HUDEP-2 (cell line): ENCODE measurements around the gene NFATC2.

ENCODE experiments used
- DNase-seq, 76 experiments: peaks; one replicate each; lab custom pipeline; 2025; ENCODE audit not compliant: unreplicated experiment in 76 of 76; lab: John Stamatoyannopoulos, UW

Gene NFATC2

DNA sequence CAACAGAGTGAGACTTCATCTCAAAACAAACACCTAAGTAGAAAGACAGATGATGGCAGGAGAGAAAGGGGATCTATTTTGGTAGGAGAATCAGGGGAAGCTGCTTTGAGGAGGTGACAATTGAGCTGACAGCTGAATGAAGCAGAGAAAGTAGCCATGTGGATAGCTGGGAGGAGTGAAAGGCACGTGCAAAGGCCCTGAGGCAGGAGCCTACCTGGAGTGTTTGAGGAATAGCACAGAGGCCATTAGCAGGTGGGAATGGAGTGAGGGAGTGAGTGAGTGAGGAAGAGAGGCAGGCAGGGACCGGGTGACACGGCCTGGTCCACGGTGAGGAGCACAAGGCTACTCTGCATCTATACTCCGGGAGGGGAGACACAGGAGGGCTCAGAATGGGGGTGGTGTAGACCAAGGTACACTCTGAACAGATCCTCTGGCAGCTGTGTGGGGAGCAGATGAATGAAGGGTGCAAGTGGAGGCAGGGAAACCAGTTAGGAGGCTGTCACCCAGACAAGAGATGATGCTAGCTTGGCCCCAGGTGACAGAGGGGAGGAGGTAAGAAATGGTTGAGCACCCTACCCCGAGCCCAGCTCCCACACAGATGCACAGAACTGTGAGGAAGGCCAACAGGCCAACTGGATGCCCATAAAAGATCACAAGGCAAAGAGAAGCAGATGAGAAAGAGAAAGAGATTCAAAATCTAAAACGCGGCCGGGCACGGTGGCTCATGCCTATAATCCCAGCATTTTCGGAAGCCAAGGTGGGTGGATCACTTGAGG lies 43.6 kb downstream of the NFATC2 start:
- DNase-seq = no peak

DNA sequence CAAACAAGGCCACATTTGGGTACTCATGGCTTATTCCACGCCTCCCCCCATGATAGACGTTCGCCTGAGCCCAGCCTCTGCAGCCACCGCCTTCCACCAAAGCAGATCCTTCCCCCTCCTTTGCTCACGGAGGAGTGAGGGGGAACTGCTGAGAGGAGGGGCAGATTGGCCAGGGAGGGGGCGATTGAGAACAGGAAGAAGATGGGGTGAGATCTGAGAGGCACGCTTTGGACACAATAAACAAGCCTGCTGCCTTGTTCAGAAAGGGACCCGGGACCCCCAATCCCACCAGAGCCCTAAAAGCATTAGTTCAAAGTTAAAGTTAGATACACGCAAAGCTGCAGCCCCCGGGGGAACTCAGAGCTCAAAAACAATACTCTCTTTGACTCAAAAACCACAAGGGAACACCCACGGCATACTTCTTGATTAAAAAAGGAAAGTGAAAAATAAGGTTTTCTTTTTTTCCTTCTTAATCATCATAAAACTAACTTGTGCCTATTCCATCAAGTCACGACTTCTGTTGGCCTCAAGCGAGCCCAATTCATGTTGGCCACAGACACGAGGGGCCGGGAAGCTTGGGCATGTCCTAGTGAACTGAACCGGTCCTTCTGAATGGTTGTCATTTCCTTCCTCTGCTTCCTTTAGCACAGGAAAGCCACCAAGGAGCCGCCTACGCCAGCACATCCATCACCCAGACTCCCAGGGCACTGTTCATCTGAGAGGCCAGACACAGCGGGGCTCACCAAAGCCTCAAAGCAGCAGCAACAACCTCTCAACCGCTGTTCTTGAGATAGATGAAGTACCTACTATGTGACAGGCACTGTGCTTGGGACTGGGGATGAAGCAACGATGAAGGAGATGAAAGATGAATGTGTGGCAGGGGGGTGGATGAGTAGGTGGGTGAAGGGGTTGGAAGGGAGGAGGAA lies 44.7 kb downstream of the NFATC2 start:
- no peak for DNase-seq

GRCh38 chr20:51496964-51497363 lies 45.6 kb downstream of the NFATC2 start:
- DNase-seq = no peak

DNA sequence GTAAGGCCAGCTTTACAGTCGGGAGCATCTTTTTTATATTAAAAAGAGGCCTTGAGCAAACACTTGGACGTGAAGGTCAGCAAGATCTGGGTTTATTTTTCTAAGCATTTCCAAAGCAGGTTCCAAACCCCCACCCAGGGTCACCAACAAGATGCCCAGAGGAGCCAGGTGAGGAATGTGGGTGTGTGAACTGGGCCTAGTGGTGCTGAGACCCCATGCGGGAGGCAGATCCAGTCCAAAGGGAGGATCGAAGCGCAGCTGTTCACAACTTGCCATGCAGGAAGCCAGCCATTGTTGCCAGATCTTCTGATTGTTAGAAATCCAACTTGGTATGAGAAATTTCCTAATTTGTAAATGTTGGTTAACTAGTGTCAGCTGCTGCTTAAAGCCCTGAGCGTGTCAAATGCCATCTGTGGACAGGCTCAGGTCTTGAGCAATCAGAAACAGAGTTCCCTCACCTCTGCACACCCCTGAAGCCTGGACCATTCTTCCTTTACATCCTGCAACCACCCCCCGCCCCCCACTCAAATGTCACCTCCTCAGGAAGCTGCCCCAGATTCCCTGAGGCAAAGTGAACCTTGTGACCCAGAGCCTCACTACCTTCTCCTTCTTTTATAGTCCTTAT lies 46.5 kb downstream of the NFATC2 start:
- no peak for DNase-seq

- no peak for DNase-seq
Observed at GRCh38 chr20:51495291-51495690, 47.2 kb downstream of the NFATC2 start.

GRCh38 chr20:51494241-51495110 lies 48.0 kb downstream of the NFATC2 start:
- no peak for DNase-seq

DNA sequence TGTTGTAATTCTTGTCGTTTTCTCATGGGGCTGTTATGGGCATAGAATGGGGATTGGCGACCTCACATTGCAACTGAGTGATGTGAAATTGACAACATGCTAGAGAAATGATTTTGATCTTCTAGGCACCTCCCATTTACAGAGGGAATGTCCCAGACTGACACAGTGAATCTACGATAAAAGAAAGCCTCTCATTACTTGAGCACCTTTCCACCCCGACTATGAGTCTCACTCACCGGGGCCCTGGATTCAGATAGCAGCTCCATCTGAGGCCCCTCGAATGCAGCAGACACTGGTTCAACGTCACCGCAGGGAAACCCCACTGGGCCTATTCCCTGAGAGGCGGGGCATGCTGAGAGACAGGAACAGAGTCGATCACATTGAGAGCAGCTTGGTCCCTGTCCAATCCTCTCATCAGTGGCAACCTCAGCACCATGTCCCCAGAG lies 49.1 kb downstream of the NFATC2 start:
- DNase-seq = peak in 4 of 76 experiments; percentile 7 to 31 (median 14)

- DNase-seq = peak in 75 of 76 experiments; percentile 41 to 94 (median 77)
Observed at GRCh38 chr20:51492167-51493092, 50.1 kb downstream of the NFATC2 start.

DNA sequence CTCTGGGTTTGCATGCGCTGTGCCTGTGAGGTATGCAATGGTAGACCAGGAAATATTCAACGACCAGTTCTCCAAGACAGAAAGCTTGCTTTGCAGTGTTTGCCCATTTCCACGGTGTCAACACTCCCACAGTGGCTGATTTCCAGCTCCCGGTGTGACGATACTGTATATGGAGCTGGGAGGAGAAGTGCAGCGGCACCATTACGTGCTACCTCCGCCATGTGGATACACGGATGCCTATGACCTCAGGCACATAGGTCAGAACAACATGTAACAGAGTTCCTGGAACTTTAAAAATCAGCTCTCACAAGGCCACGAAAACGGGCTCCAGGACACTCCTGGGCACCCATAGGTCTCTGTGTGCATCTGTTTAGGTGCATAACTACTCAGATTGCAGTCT lies 51.1 kb downstream of the NFATC2 start:
- no peak for DNase-seq

- no peak for DNase-seq
Observed at GRCh38 chr20:51490635-51491034, 51.9 kb downstream of the NFATC2 start.

DNA sequence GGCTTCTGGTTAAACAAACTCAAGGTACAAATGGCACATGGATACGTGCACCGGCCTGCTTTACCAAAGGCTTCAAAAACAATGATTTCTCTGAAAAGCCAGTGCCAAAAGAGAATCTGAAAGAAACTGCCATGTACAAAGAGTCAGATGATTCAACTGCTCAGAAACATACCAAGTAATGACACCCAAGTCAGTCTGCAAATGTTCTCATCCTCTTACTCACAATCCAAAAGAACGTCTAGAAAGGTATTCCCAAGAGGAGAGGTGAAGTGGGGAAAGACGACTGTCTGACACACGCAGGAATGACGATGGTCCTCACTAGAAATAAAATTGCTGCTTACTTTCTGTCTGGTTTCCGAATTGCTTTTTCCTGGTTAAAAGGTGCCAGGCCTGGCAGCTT lies 52.9 kb downstream of the NFATC2 start:
- no peak for DNase-seq

DNA sequence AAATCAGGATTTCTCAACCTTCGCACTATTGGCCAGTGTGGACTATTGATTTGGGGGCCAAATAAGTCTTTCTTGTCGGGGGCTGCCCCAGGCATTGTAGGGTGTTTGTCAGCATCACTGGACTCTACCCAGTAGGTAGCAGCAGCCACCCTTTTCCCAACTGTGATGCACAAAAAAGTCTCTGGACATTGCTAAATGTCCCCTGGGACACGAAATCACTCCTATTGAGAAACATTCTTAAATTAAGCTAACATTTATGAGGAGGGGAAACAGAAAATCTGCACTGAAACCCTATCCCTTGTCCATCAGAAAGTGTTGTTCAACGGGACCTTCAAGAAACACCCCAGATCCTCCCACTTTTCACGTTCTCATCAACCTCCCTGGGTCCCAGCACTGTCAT lies 54.2 kb downstream of the NFATC2 start:
- no peak for DNase-seq

GRCh38 chr20:51487565-51488268 lies 54.8 kb downstream of the NFATC2 start:
- DNase-seq = no peak

- DNase-seq = no peak
Observed at GRCh38 chr20:51487076-51487475, 55.4 kb downstream of the NFATC2 start.

- DNase-seq = no peak
Observed at GRCh38 chr20:51486197-51487005, 56.1 kb downstream of the NFATC2 start.

DNA sequence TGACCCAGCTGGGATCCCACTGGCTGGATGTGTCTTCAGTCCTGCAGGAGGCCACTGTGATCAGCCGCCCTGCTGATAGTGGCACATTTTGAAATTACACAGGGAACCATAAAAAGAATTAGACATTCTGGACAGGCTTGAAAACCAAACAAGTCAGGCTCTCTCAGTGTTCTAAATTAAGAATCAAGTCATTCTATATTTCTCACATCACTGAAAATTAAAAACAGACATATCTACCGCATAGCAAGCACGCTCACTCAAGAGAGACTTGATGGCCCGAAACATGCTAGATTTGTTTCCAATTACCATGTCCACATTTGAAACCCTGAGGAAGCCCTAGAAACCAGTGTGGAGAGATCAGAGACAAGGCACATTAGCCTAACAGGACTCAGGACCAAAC lies 57.7 kb downstream of the NFATC2 start:
- no peak for DNase-seq

DNA sequence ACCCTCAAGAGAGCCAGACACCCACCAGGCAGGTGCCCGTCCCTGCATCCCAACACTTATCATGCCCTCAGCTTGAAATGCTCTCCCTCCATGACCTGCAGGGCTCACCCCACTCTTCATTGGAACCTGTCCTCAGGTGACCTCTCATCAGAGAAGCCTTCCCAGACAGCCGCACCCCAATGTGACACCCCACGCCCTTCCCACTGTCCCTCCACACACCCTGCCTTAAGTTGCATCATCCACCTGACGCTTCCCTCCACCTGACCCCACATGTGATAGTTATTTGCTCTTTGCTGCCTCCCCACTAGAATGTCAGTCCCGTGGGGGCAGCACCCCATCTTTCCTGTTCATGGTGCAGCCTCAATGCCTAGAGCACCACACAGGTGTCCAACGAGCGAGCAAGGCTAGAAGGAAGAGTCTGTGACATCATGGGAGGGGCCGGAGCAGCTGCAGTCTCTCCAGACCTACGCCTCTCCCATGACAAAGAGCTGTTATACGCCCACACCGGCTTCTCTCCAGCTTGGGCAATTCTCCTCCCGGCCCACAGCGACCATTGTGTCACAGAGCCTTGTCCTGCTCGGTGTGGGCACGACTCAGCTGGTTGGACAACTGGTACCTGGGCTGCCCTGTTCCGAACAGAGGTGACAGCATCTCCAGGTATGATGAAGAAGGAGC lies 58.2 kb downstream of the NFATC2 start:
- DNase-seq = no peak
